Epithelial cell of esophagus (primary cell): ENCODE results near the gene RNF11.

Experiments
- DNase-seq: peaks from one replicate; pipeline ENCODE4 v3.0.0; 2010; ENCODE audit warnings: low read depth
- H3K4me3 ChIP-seq: 2 replicates; pipeline ENCODE4 v1.5.1; 2011; ENCODE audit warnings: mild to moderate bottlenecking, low read length, control low read depth
- TF ChIP-seq, protein P1 (sequence below): IDR thresholded peaks from 2 replicates; pipeline ENCODE4 v1.5.1; 2011; ENCODE audit warnings: low read depth, mild to moderate bottlenecking, low read length, control low read depth, inconsistent platforms; ENCODE audit not compliant: insufficient read depth; ENCODE audit errors: missing control alignments

The RNF11 gene

DNA sequence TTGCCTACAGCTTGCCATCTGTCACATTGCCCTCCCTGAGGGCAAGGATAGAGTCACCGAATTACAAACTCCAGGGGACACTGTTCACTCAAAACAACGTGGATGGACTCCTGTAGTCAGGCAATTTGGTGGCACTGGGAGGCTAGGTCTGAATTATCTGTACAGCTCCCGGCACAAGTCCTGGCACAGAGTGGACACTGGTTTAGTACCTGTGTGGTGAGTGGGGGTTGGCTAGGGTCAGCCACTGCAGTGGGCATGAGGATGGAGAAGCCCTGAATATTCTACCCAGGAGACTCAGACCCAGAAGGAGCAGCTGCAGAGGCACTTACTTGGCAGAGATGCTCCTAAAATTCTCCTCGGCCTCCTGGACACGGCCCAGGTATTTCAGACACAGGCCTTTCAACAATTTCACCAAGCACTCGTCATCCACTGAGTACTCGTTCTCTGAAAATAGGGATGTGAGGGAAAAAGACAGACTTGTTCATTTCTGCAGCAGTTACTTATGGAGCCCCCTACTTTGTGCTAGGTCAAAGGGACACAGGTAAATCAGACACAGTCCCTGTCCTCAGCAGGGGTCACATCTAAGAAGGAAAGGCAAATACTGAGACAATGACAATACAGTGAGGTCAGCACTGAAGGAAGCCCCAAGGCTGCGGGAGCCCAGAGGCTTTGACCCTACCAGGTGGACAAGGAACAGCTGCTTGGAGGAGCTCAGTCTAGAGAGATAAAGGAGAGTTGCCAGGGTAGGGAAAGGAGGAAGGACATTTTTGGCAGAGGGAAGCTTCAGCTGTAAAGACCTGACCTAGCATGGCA is 53.8 kb downstream of the RNF11 start:
- no peak overlapping the region for H3K4me3 ChIP-seq
- TF ChIP-seq, protein P1, sequence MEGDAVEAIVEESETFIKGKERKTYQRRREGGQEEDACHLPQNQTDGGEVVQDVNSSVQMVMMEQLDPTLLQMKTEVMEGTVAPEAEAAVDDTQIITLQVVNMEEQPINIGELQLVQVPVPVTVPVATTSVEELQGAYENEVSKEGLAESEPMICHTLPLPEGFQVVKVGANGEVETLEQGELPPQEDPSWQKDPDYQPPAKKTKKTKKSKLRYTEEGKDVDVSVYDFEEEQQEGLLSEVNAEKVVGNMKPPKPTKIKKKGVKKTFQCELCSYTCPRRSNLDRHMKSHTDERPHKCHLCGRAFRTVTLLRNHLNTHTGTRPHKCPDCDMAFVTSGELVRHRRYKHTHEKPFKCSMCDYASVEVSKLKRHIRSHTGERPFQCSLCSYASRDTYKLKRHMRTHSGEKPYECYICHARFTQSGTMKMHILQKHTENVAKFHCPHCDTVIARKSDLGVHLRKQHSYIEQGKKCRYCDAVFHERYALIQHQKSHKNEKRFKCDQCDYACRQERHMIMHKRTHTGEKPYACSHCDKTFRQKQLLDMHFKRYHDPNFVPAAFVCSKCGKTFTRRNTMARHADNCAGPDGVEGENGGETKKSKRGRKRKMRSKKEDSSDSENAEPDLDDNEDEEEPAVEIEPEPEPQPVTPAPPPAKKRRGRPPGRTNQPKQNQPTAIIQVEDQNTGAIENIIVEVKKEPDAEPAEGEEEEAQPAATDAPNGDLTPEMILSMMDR: no peak
- DNase-seq: no peak

DNA sequence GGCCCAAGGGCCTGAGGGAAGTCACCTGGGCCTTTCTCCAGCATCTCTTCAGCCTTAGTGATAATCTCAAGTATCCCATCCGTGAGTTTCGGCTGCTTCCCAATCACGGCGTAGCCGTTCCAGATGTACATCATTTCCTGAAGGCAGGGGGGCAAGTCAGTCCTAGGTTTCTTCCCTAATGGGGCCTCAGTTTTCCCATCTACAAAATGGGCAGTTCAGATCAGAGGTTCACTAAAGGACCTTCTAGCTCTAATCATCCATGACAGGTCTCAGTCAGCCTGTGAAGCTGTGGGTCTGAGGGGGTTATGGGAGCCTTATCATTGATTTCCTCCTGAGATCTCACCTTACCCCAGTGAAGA is 54.4 kb downstream of the RNF11 start:
- no peak for DNase-seq
- no peak overlapping the region for H3K4me3 ChIP-seq
- TF ChIP-seq, protein P1: no peak

DNA sequence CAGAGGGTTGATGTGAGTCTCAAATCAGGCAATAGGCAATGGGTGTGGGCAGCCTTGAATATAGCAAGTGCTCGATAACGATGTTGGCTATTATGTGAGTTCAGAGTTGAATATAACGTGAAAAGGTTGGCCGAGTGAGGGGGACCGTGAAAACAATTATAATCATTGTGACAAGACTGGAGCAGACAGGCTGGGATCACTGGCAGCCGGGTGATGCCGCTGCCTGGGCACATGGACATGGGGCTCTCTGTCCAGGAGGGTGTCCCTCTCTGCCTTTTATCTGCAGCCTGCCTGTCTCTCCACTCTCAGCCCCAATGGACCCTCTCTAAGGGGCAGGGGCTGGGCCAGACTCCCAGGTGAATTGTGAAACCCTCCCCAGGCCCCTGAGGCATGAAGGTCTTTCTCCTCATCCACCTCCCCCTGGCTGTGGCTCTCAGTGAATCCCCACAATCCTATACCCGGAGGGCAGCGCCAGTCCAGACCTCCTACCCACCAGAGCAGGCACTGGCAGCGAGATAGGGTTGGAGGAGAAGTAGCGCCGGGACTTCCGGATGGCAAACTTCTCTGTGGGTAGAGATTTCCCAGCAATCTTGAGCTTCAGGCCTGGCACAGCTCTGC is 57.9 kb downstream of the RNF11 start:
- H3K4me3 ChIP-seq: no peak overlapping the region
- TF ChIP-seq, protein P1: no peak
- DNase-seq: no peak

- H3K4me3 ChIP-seq: no peak overlapping the region
- TF ChIP-seq, protein P1: no peak
- DNase-seq: no peak
Observed at GRCh38 chr1:51294566-51295184, 58.6 kb downstream of the RNF11 start.

GRCh38 chr1:51295926-51296325 is 59.9 kb downstream of the RNF11 start:
- TF ChIP-seq, protein P1: no peak
- H3K4me3 ChIP-seq: no peak overlapping the region
- DNase-seq: no peak

DNA sequence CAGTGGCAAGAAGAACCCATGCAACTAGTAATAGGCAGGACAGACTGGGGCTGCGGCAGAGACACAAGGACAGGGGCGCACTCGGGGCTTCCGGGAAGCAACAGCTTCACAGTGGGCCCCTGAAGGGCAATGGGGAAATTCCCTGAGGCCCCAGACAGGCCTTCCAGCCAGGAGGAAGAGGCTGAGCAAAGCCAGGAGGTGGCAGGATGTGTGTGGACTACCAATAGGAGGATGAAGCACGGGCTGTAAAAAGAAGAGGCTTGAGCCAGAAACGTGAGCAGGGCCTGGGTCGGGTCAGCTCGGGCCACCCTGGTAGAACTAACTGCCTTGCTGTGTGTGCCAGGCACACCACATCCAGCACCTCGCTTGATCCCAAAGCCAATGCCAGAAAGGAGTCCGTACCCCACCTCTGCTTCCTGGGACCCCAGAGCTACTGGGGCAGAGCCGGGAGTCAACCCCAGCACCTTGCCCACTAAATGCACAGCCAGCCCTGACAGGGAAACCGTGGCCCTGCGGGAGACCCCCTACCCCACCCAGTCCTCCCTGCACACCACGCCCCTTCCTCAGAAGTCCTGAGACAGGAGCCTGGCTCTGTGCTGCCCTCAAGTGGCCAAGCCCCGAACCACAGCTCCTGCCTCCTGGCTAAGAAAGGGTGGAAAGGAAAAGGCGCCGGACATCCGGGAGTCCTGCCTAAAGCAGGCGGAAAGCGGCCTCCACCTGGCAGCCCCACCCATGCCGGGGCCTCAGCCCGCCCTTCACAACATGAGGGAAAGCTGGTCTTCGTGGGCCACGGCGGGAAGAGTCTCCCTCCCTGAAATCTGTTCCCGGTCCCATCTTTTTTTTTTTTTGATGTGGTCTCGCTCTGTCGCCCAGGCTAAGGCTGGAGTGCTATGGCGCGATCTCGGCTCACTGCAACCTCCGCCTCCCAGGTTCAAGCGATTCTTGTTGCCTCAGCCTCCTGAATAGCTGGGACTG is 60.6 kb downstream of the RNF11 start:
- DNase-seq: peak; percentile 72
- H3K4me3 ChIP-seq: peak overlapping the region; percentile 26
- TF ChIP-seq, protein P1: peak; percentile 98
